Left ventricle myocardium inferior (tissue), 1 donor: Measurements from ENCODE around the gene IGFBP3. TPM values are rescaled to one million over a fixed set of nuclear protein-coding genes. Genes with fewer than 3 reads are reported as not detected.

Source experiments
- DNase-seq: peaks from one replicate; pipeline ENCODE4 v3.0.0-alpha.2; 2020
- H3K27ac ChIP-seq: fragments of 200-600 bp; replicated peaks from 2 replicates; pipeline ENCODE4 v1.8.0; 2021
- H3K27me3 ChIP-seq: fragments of 200-600 bp; 2 replicates; pipeline ENCODE4 v1.8.0; 2021; ENCODE audit warnings: low read depth
- H3K36me3 ChIP-seq: fragments of 200-600 bp; 2 replicates; pipeline ENCODE4 v1.8.0; 2021
- H3K4me1 ChIP-seq: fragments of 200-600 bp; 2 replicates; pipeline ENCODE4 v1.8.0; 2021
- H3K4me3 ChIP-seq: fragments of 200-600 bp; 2 replicates; pipeline ENCODE4 v1.8.0; 2021; ENCODE audit warnings: mild to moderate bottlenecking, moderate library complexity
- H3K9me3 ChIP-seq: fragments of 200-600 bp; replicated peaks from 2 replicates; pipeline ENCODE4 v1.8.0; 2021
- CTCF ChIP-seq: fragments of 200-600 bp; IDR thresholded peaks from 2 replicates; pipeline ENCODE4 v1.8.0; 2021; ENCODE audit warnings: antibody characterized with exemption, mild to moderate bottlenecking, borderline replicate concordance
- intact Hi-C: fragments of 100-400 bp; cut with micrococcal nuclease; formaldehyde crosslinking; loops from one replicate; pipeline ENCODE4 v1.11.0; 2022
- total RNA-seq: library from RNA; stranded (reverse); fragmentation: NEBNext Ultra II Directional; extraction: Animal tissue kit (Norgen Biotek cat#: 25700); gene quantifications from one replicate; pipeline ENCODE4 v1.2.1, GENCODE V29; 2021
- donor health status: DM: no; HTN: yes; CAD: no; lungs with severe emphysema.

The IGFBP3 gene
- total RNA-seq, 1 donor from 2014 or later: 60.8 TPM

- Histone ChIP-seq H3K27ac (no peak overlapping the region), H3K9me3 (peaks cover 29% of the 10 kb centered on the region), H3K27me3 (peaks cover 5% of the 10 kb centered on the region), H3K4me3 (no peak overlapping the region), H3K36me3 (no peaks in the 10 kb centered on the region), H3K4me1 (no peaks in the 10 kb centered on the region)
- intact Hi-C loops: no loop called here
- DNase-seq: no peak
- no peak for TF ChIP-seq CTCF
Observed at GRCh38 chr7:45930967-45931366, 9.9 kb upstream of the IGFBP3 start.

- no peak overlapping the region for H3K27ac ChIP-seq
- H3K4me3 ChIP-seq: no peak overlapping the region
- H3K36me3 ChIP-seq: no peaks in the 10 kb centered on the region
- DNase-seq: no peak
- peaks cover 29% of the 10 kb centered on the region for H3K9me3 ChIP-seq
- intact Hi-C loops: no loop called here
- H3K27me3 ChIP-seq: no peaks in the 10 kb centered on the region
- no peak for TF ChIP-seq CTCF
- H3K4me1 ChIP-seq: peaks cover 4% of the 10 kb centered on the region
Observed at GRCh38 chr7:45927721-45928120, 6.6 kb upstream of the IGFBP3 start.

- Histone ChIP-seq H3K27ac (no peak overlapping the region), H3K4me3 (no peak overlapping the region), H3K27me3 (peaks cover 10% of the 10 kb centered on the region), H3K9me3 (peaks cover 10% of the 10 kb centered on the region), H3K36me3 (no peaks in the 10 kb centered on the region), H3K4me1 (peaks cover 37% of the 10 kb centered on the region)
- intact Hi-C loops: loop anchor here (5.0 kb wide), 1 partner anchor 1163 kb away; no protein-coding TSS in a partner anchor
- no peak for TF ChIP-seq CTCF
- no peak for DNase-seq
Observed at GRCh38 chr7:45924283-45924682, 3.2 kb upstream of the IGFBP3 start.

- Histone ChIP-seq H3K4me1 (peaks cover 42% of the 10 kb centered on the region), H3K27me3 (peaks cover 10% of the 10 kb centered on the region), H3K9me3 (peaks cover 10% of the 10 kb centered on the region), H3K27ac (no peak overlapping the region), H3K36me3 (no peaks in the 10 kb centered on the region), H3K4me3 (no peak overlapping the region)
- intact Hi-C loops: loop anchor here (2.0 to 5.0 kb wide), 2 partner anchors 427 to 1163 kb away; no protein-coding TSS in a partner anchor
- no peak for TF ChIP-seq CTCF
- DNase-seq: no peak
Observed at GRCh38 chr7:45923818-45924217, 2.7 kb upstream of the IGFBP3 start.

GRCh38 chr7:45923290-45923689 lies 2.2 kb upstream of the IGFBP3 start:
- intact Hi-C loops: loop anchor here (2.0 to 5.0 kb wide), 2 partner anchors 428 to 1164 kb away; no protein-coding TSS in a partner anchor
- Histone ChIP-seq H3K27ac (peak overlapping the region; percentile 49), H3K4me1 (peaks cover 47% of the 10 kb centered on the region), H3K36me3 (no peaks in the 10 kb centered on the region), H3K4me3 (peak overlapping the region; percentile 75), H3K9me3 (peaks cover 9% of the 10 kb centered on the region), H3K27me3 (peaks cover 10% of the 10 kb centered on the region)
- peak; percentile 96 for TF ChIP-seq CTCF
- peak; percentile 78 for DNase-seq
